Loucy (cell line): Measurements from ENCODE around the gene BTBD19.

Source experiments
- H2AFZ ChIP-seq: fragments of 200-600 bp; sonication (generic); 2 replicates; pipeline ENCODE4 v1.6.0; 2016; ENCODE audit warnings: antibody characterized with exemption, mild to moderate bottlenecking, low read length, moderate library complexity
- H3F3A ChIP-seq: fragments of 200-600 bp; 2 replicates; pipeline ENCODE4 v1.6.0; 2016; ENCODE audit warnings: antibody characterized with exemption, low read depth, mild to moderate bottlenecking
- H3K27me3 ChIP-seq: fragments of 200-600 bp; sonication (generic); 2 replicates; pipeline ENCODE4 v1.6.1; 2014; ENCODE audit warnings: low read length, mild to moderate bottlenecking; ENCODE audit not compliant: insufficient read depth, poor library complexity, severe bottlenecking
- H3K36me3 ChIP-seq: fragments of 200-600 bp; sonication (generic); 2 replicates; pipeline ENCODE4 v1.6.1; 2016; ENCODE audit warnings: low read length; ENCODE audit not compliant: insufficient read depth
- H3K4me1 ChIP-seq: fragments of 200-600 bp; sonication (generic); 2 replicates; pipeline ENCODE4 v1.5.1; 2014; ENCODE audit warnings: low read length, mild to moderate bottlenecking; ENCODE audit not compliant: insufficient read depth, poor library complexity, severe bottlenecking
- H3K4me2 ChIP-seq: fragments of 200-600 bp; sonication (generic); 2 replicates; pipeline ENCODE4 v1.6.0; 2014; ENCODE audit warnings: antibody characterized with exemption, low read length, low read depth, mild to moderate bottlenecking; ENCODE audit not compliant: poor library complexity, severe bottlenecking
- H3K4me3 ChIP-seq: fragments of 200-600 bp; sonication (generic); 2 replicates; pipeline ENCODE4 v1.5.1; 2014; ENCODE audit warnings: low read length, mild to moderate bottlenecking, mixed read lengths; ENCODE audit not compliant: poor library complexity, severe bottlenecking
- H3K79me2 ChIP-seq: fragments of 200-600 bp; sonication (generic); 2 replicates; pipeline ENCODE4 v1.6.1; 2014; ENCODE audit warnings: low read length; ENCODE audit not compliant: insufficient read depth
- H3K9ac ChIP-seq: fragments of 200-600 bp; sonication (generic); 2 replicates; pipeline ENCODE4 v1.6.0; 2014; ENCODE audit warnings: mild to moderate bottlenecking, low read depth, low read length, moderate library complexity; ENCODE audit not compliant: poor library complexity, severe bottlenecking
- H3K9me2 ChIP-seq: fragments of 200-600 bp; sonication (generic); replicated peaks from 2 replicates; pipeline ENCODE4 v1.6.1; 2016; ENCODE audit warnings: low read depth, low read length, mixed read lengths
- H3K9me3 ChIP-seq: fragments of 200-600 bp; sonication (generic); 2 replicates; pipeline ENCODE4 v1.6.1; 2014; ENCODE audit warnings: mild to moderate bottlenecking, antibody characterized with exemption, low read length, low read depth; ENCODE audit not compliant: insufficient read depth
- H4K20me1 ChIP-seq: fragments of 200-600 bp; sonication (generic); 2 replicates; pipeline ENCODE4 v1.6.0; 2014; ENCODE audit warnings: antibody characterized with exemption, low read length, mild to moderate bottlenecking; ENCODE audit not compliant: insufficient read depth, poor library complexity, severe bottlenecking
- CTCF ChIP-seq: fragments of 200-600 bp; sonication (generic); conservative IDR thresholded peaks from 2 replicates; pipeline ENCODE4 v1.5.1; 2014; ENCODE audit warnings: mild to moderate bottlenecking, antibody characterized with exemption, low read length
- EZH2phosphoT487 ChIP-seq: fragments of 200-600 bp; IDR thresholded peaks from 2 replicates; pipeline ENCODE4 v1.6.1; 2018; ENCODE audit warnings: antibody characterized with exemption, mild to moderate bottlenecking, moderate library complexity, borderline replicate concordance

Gene BTBD19

GRCh38 chr1:44775078-44775929, 33.0 kb upstream of the BTBD19 start, which contains the start of gene RPS8:
Gene RPS8 (plus strand): TSS chr1:44775540. CDS start chr1:44775597, 57 bp downstream.
- Histone ChIP-seq H2AFZ (peak within 1 kb of the TSS; percentile 82), H3K79me2 (peaks cover 61% of the 10 kb centered on the region), H4K20me1 (peaks cover 39% of the 10 kb centered on the region), H3K36me3 (peaks cover 35% of the 10 kb centered on the region), H3K4me2 (peak within 1 kb of the TSS; percentile 98), H3K4me1 (peaks cover 22% of the 10 kb centered on the region), H3K27me3 (peaks cover 14% of the 10 kb centered on the region), H3K9me2 (no peaks in the 10 kb centered on the region), H3K4me3 (peak within 1 kb of the TSS; percentile 98), H3K9me3 (no peaks in the 10 kb centered on the region), H3F3A (no peaks in the 10 kb centered on the region), H3K9ac (peak within 1 kb of the TSS; percentile 98)
- TF ChIP-seq CTCF (no peak), EZH2phosphoT487 (no peak)

GRCh38 chr1:44775930-44776729, 32.2 kb upstream of the BTBD19 start:
- peaks cover 14% of the 10 kb centered on the region for H3K27me3 ChIP-seq
- peaks cover 46% of the 10 kb centered on the region for H4K20me1 ChIP-seq
- H3K4me1 ChIP-seq = peaks cover 22% of the 10 kb centered on the region
- peak overlapping the region; percentile 98 for H3K9ac ChIP-seq
- peak overlapping the region; percentile 98 for H3K4me2 ChIP-seq
- H3K9me3 ChIP-seq = no peaks in the 10 kb centered on the region
- H2AFZ ChIP-seq = no peak overlapping the region
- H3K36me3 ChIP-seq = peaks cover 43% of the 10 kb centered on the region
- peak overlapping the region; percentile 98 for H3K4me3 ChIP-seq
- H3K9me2 ChIP-seq = no peaks in the 10 kb centered on the region
- peaks cover 65% of the 10 kb centered on the region for H3K79me2 ChIP-seq
- TF ChIP-seq EZH2phosphoT487 = no peak
- TF ChIP-seq CTCF = no peak
- H3F3A ChIP-seq = no peaks in the 10 kb centered on the region

DNA sequence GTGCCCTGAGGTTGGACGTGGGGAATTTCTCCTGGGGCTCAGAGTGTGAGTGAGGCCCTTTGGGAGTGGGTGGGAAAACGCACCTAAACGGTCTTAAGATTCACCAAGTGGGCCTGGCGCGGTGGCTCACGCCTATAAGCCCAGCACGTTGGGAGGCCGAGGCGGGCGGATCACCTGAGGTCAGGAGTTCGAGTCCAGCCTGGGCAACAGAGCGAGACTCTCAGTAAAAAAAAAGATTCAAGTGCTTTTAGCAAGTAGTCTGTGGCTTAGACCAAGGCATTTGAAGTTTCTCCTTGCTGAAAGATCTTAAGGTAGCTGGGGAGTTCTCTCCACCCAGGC, 31.6 kb upstream of the BTBD19 start:
- Histone ChIP-seq H3K9me3 (no peaks in the 10 kb centered on the region), H3K27me3 (peaks cover 14% of the 10 kb centered on the region), H3F3A (no peaks in the 10 kb centered on the region), H3K9ac (peak overlapping the region; percentile 98), H2AFZ (no peak overlapping the region), H3K4me3 (peak overlapping the region; percentile 98), H3K4me1 (peaks cover 22% of the 10 kb centered on the region), H3K9me2 (no peaks in the 10 kb centered on the region), H3K4me2 (peak overlapping the region; percentile 98), H4K20me1 (peaks cover 48% of the 10 kb centered on the region), H3K79me2 (peaks cover 65% of the 10 kb centered on the region), H3K36me3 (peaks cover 49% of the 10 kb centered on the region)
- no peak for TF ChIP-seq EZH2phosphoT487
